IMR-90 (cell line): ENCODE results near the gene FAM111A. TPM values are rescaled to one million over a fixed set of nuclear protein-coding genes. Genes with fewer than 3 reads are reported as not detected.

ENCODE experiments used
- ATAC-seq: fragments of 200-7000 bp; cut with Tn5 transposase; 2 replicates; pipeline ENCODE4 v1.9.1; 2020; ENCODE audit warnings: low read depth, mild to moderate bottlenecking, moderate library complexity
- BruUV-seq: library from RNA; stranded (reverse); fragments of 400-500 nt; replicated peaks from 2 replicates; lab custom pipeline; 2021; lab: Mats Ljungman, UMichigan
- CTCF ChIA-PET: fragments of 300-600 bp; formaldehyde crosslinking; extraction: SDS; loops from one replicate; lab custom pipeline; 2021; ENCODE audit warnings: antibody characterized with exemption; lab: Yijun Ruan, JAX
- POLR2A ChIA-PET: fragments of 300-600 bp; sonication (Branson Sonifier 250); formaldehyde crosslinking; loops from one replicate; lab custom pipeline; 2022; ENCODE audit warnings: antibody characterized with exemption; ENCODE audit not compliant: unreplicated experiment; lab: Charles Lee
- DNase-seq: peaks from one replicate; pipeline ENCODE4 v3.0.0; 2013
- H2AFZ ChIP-seq: replicated peaks from 2 replicates; pipeline ENCODE3; 2013; ENCODE audit warnings: low read length, mild to moderate bottlenecking; ENCODE audit not compliant: poor library complexity
- H2AK5ac ChIP-seq: 2 replicates; pipeline ENCODE4 v1.6.1; 2013; ENCODE audit warnings: low read depth, low read length, inconsistent platforms
- H2AK9ac ChIP-seq: replicated peaks from 2 replicates; pipeline ENCODE3; 2013; ENCODE audit warnings: mild to moderate bottlenecking, low read depth, low read length, moderate library complexity; ENCODE audit not compliant: poor library complexity
- H2BK120ac ChIP-seq: 2 replicates; pipeline ENCODE4 v1.6.1; 2013; ENCODE audit warnings: low read depth, low read length, inconsistent platforms
- H2BK15ac ChIP-seq: 3 replicates; pipeline ENCODE4 v1.6.1; 2013; ENCODE audit warnings: low read depth, low read length, inconsistent platforms
- H2BK20ac ChIP-seq: 2 replicates; pipeline ENCODE4 v1.6.1; 2013; ENCODE audit warnings: low read depth, mild to moderate bottlenecking, inconsistent platforms, low read length, moderate library complexity
- H2BK5ac ChIP-seq: 2 replicates; pipeline ENCODE4 v1.6.1; 2013; ENCODE audit warnings: mild to moderate bottlenecking, low read depth, low read length, inconsistent platforms; ENCODE audit not compliant: poor library complexity, severe bottlenecking
- H3K14ac ChIP-seq: replicated peaks from 2 replicates; pipeline ENCODE4 v1.6.1; 2013; ENCODE audit warnings: low read depth, low read length, inconsistent platforms
- H3K18ac ChIP-seq: 2 replicates; pipeline ENCODE4 v1.6.1; 2013; ENCODE audit warnings: low read depth, low read length, control low read depth
- H3K23ac ChIP-seq: 2 replicates; pipeline ENCODE4 v1.6.1; 2013; ENCODE audit warnings: low read depth, low read length, inconsistent platforms
- H3K27ac ChIP-seq: 2 replicates; pipeline ENCODE4 v1.5.1; 2013; ENCODE audit warnings: mild to moderate bottlenecking, control low read depth, low read length; ENCODE audit not compliant: insufficient read depth
- H3K27me3 ChIP-seq: 2 replicates; pipeline ENCODE4 v1.6.1; 2013; ENCODE audit warnings: low read length; ENCODE audit not compliant: control insufficient read depth, insufficient read depth
- H3K36me3 ChIP-seq: 2 replicates; pipeline ENCODE4 v1.6.1; 2013; ENCODE audit warnings: low read length, mixed read lengths; ENCODE audit not compliant: control insufficient read depth, insufficient read depth
- H3K4ac ChIP-seq: 2 replicates; pipeline ENCODE4 v1.6.1; 2013; ENCODE audit warnings: low read depth, low read length, inconsistent platforms
- H3K4me1 ChIP-seq: 2 replicates; pipeline ENCODE4 v1.6.1; 2013; ENCODE audit warnings: low read length, mixed read lengths; ENCODE audit not compliant: control insufficient read depth, insufficient read depth
- H3K4me2 ChIP-seq: 2 replicates; pipeline ENCODE4 v1.6.1; 2013; ENCODE audit warnings: low read depth, mild to moderate bottlenecking, control low read depth, low read length, moderate library complexity
- H3K4me3 ChIP-seq: 2 replicates; pipeline ENCODE4 v1.5.1; 2013; ENCODE audit warnings: low read depth, mild to moderate bottlenecking, control low read depth, low read length, moderate library complexity; ENCODE audit not compliant: insufficient read depth
- H3K56ac ChIP-seq: 2 replicates; pipeline ENCODE4 v1.6.1; 2013; ENCODE audit warnings: low read length, inconsistent platforms; ENCODE audit not compliant: insufficient read depth; ENCODE audit errors: extremely low read depth
- H3K79me1 ChIP-seq, 2 experiments: 2 replicates each; pipeline ENCODE4 v1.6.1; 2013; ENCODE audit warnings: low read length in 2 of 2, inconsistent platforms in 1 of 2, low read depth in 1 of 2
- H3K9ac ChIP-seq: 2 replicates; pipeline ENCODE4 v1.6.1; 2013; ENCODE audit warnings: low read depth, low read length, control low read depth
- H3K9me1 ChIP-seq: 2 replicates; pipeline ENCODE4 v1.6.1; 2013; ENCODE audit warnings: low read length, inconsistent platforms; ENCODE audit not compliant: insufficient read depth
- H3K9me3 ChIP-seq: 2 replicates; pipeline ENCODE4 v1.6.1; 2013; ENCODE audit warnings: low read length; ENCODE audit not compliant: control insufficient read depth, insufficient read depth
- H4K20me1 ChIP-seq: 2 replicates; pipeline ENCODE4 v1.6.1; 2013; ENCODE audit warnings: low read length, inconsistent platforms; ENCODE audit not compliant: insufficient read depth
- H4K5ac ChIP-seq: 2 replicates; pipeline ENCODE4 v1.6.1; 2013; ENCODE audit warnings: mild to moderate bottlenecking, low read depth, low read length, control low read depth
- H4K8ac ChIP-seq, 2 experiments: 2 replicates each; pipeline ENCODE4 v1.6.1; 2013; ENCODE audit warnings: low read depth in 2 of 2, low read length in 2 of 2, control low read depth in 1 of 2, inconsistent platforms in 1 of 2
- H4K91ac ChIP-seq: 2 replicates; pipeline ENCODE4 v1.6.1; 2013; ENCODE audit warnings: low read depth, low read length, inconsistent platforms; ENCODE audit not compliant: insufficient read depth
- BHLHE40 ChIP-seq: fragments of 150-350 bp; IDR thresholded peaks from 2 replicates; pipeline ENCODE4 v1.6.1; 2016; ENCODE audit warnings: mild to moderate bottlenecking, low read depth, low read length
- CEBPB ChIP-seq: IDR thresholded peaks from 2 replicates; pipeline ENCODE4 v1.6.1; 2012; ENCODE audit warnings: low read depth, low read length, improper control_type of control experiment
- FOS ChIP-seq: fragments of 150-350 bp; IDR thresholded peaks from 2 replicates; pipeline ENCODE4 v1.6.1; 2016; ENCODE audit warnings: low read depth, low read length
- MAFK ChIP-seq: IDR thresholded peaks from 2 replicates; pipeline ENCODE4 v1.6.1; 2012; ENCODE audit warnings: low read depth, low read length, improper control_type of control experiment
- MAZ ChIP-seq: IDR thresholded peaks from 2 replicates; pipeline ENCODE4 v1.6.1; 2012; ENCODE audit warnings: low read depth, mild to moderate bottlenecking, low read length, improper control_type of control experiment, moderate library complexity, borderline replicate concordance
- MXI1 ChIP-seq: IDR thresholded peaks from 2 replicates; pipeline ENCODE4 v1.6.1; 2012; ENCODE audit warnings: low read depth, mild to moderate bottlenecking, low read length, moderate library complexity, borderline replicate concordance
- NFE2L2 ChIP-seq: fragments of 150-350 bp; IDR thresholded peaks from 2 replicates; pipeline ENCODE4 v1.6.1; 2016; ENCODE audit warnings: low read depth, mild to moderate bottlenecking, low read length
- POLR2A ChIP-seq: IDR thresholded peaks from 2 replicates; pipeline ENCODE4 v1.6.1; 2012; ENCODE audit warnings: mild to moderate bottlenecking, low read depth, low read length
- RAD21 ChIP-seq: IDR thresholded peaks from 2 replicates; pipeline ENCODE4 v1.6.1; 2012; ENCODE audit warnings: low read length, improper control_type of control experiment
- RCOR1 ChIP-seq: IDR thresholded peaks from 2 replicates; pipeline ENCODE4 v1.6.1; 2012; ENCODE audit warnings: mild to moderate bottlenecking, low read length, improper control_type of control experiment; ENCODE audit not compliant: insufficient replicate concordance
- RFX5 ChIP-seq: IDR thresholded peaks from 2 replicates; pipeline ENCODE4 v1.8.0; 2012; ENCODE audit warnings: low read depth, mild to moderate bottlenecking, low read length, moderate library complexity
- SMC3 ChIP-seq: fragments of 150-350 bp; IDR thresholded peaks from 2 replicates; pipeline ENCODE4 v1.6.1; 2016; ENCODE audit warnings: low read depth, mild to moderate bottlenecking, antibody characterized with exemption, low read length, moderate library complexity
- whole genome bisulfite sequencing, 2 experiments: methylation state at CpG; one replicate each; pipeline versions ENCODE4 v1.1.5 to v1.1.7; 2013; ENCODE audit warnings: missing lambda C conversion rate in 2 of 2; ENCODE audit not compliant: insufficient read length in 1 of 2; ENCODE audit errors: extremely low coverage in 2 of 2; 5-methylcytosine and 5-hydroxymethylcytosine counted together
- dilution Hi-C: fragments of 300-500 bp; cut with HindIII; formaldehyde crosslinking; loops from one replicate; pipeline ENCODE4 v1.14.3; 2018; ENCODE audit warnings: low sequenced_read_pairs; ENCODE audit not compliant: unreplicated experiment
- in situ Hi-C: fragments of 300-500 bp; cut with MboI; formaldehyde crosslinking; loops from 3 replicates; pipeline ENCODE4 v1.14.3; 2019; ENCODE audit warnings: low sequenced_read_pairs, inconsistent platforms, mixed read lengths
- intact Hi-C: fragments of 100-400 bp; cut with micrococcal nuclease; formaldehyde crosslinking; loops from 2 replicates; pipeline ENCODE4 v1.10.0; 2022
- polyA plus RNA-seq, 3 experiments: library from polyadenylated mRNA; depleted of rRNA; stranded (reverse); fragments of >200 nt; gene quantifications; 2 replicates each; pipeline ENCODE4 v1.2.3, GENCODE V29; 2012; ENCODE audit warnings: low replicate concordance in 1 of 3
- total RNA-seq: library from RNA; depleted of rRNA; stranded (reverse); fragments of >200 nt; gene quantifications from 2 replicates; pipeline ENCODE4 v1.2.3, GENCODE V29; 2012
- TF ChIP-seq, protein P1 (sequence below): fragments of 150-350 bp; IDR thresholded peaks from 2 replicates; pipeline ENCODE4 v1.6.1; 2016; ENCODE audit warnings: low read depth, mild to moderate bottlenecking, low read length, moderate library complexity, borderline replicate concordance
- TF ChIP-seq, protein P2 (sequence below): conservative IDR thresholded peaks from 2 replicates; pipeline ENCODE4 v1.5.1; 2012; ENCODE audit warnings: mild to moderate bottlenecking, low read depth, low read length, improper control_type of control experiment
- TF ChIP-seq, protein P3 (sequence below): fragments of 150-350 bp; IDR thresholded peaks from 2 replicates; pipeline ENCODE4 v1.6.1; 2017; ENCODE audit warnings: mild to moderate bottlenecking, antibody characterized with exemption, low read length, low read depth

FAM111A gene
- total and polyA plus RNA-seq, 2 of the 4 experiments (the other 2 are of a cell fraction), result 19.9 to 36.4 TPM

- intact Hi-C loops (no loop called here), in situ Hi-C loops (no loop called here), dilution Hi-C loops (no loop called here)
- ATAC-seq (peak; percentile 87), DNase-seq (peak; percentile 68)
- no peak overlapping the region for H3K18ac ChIP-seq
- no peak overlapping the region for H2BK15ac ChIP-seq
- no peak overlapping the region for H3K4ac ChIP-seq
- CTCF ChIA-PET, result interaction anchor here (1.4 to 2.1 kb wide), 3 partner anchors 12 to 26 kb away, joined by 3 to 10 read pairs (median 4); partner anchors contain the start of gene DTX4
- no peak overlapping the region for H2AK9ac ChIP-seq
- no peaks in the 10 kb centered on the region for H3K9me3 ChIP-seq
- no peak overlapping the region for H3K27ac ChIP-seq
- no peaks in the 10 kb centered on the region for H3K79me1 ChIP-seq
- H2BK20ac ChIP-seq, result no peak overlapping the region; the same call in 1 of the 2 replicates
- H3K9ac ChIP-seq, result no peak overlapping the region
- H3K4me1 ChIP-seq, result peaks cover 4% of the 10 kb centered on the region; the same call in 1 of the 2 replicates
- no peaks in the 10 kb centered on the region for H3K27me3 ChIP-seq
- no peak overlapping the region for H3K56ac ChIP-seq
- TF ChIP-seq, protein P1, sequence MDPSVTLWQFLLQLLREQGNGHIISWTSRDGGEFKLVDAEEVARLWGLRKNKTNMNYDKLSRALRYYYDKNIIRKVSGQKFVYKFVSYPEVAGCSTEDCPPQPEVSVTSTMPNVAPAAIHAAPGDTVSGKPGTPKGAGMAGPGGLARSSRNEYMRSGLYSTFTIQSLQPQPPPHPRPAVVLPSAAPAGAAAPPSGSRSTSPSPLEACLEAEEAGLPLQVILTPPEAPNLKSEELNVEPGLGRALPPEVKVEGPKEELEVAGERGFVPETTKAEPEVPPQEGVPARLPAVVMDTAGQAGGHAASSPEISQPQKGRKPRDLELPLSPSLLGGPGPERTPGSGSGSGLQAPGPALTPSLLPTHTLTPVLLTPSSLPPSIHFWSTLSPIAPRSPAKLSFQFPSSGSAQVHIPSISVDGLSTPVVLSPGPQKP, result no peak
- no peak for TF ChIP-seq RFX5
- no peak for TF ChIP-seq MXI1
- no peak for TF ChIP-seq MAFK
- no peak for TF ChIP-seq BHLHE40
- no peak for TF ChIP-seq FOS
- no peak for TF ChIP-seq MAZ
- TF ChIP-seq SMC3, result no peak
- TF ChIP-seq RCOR1, result no peak
- TF ChIP-seq, protein P2, sequence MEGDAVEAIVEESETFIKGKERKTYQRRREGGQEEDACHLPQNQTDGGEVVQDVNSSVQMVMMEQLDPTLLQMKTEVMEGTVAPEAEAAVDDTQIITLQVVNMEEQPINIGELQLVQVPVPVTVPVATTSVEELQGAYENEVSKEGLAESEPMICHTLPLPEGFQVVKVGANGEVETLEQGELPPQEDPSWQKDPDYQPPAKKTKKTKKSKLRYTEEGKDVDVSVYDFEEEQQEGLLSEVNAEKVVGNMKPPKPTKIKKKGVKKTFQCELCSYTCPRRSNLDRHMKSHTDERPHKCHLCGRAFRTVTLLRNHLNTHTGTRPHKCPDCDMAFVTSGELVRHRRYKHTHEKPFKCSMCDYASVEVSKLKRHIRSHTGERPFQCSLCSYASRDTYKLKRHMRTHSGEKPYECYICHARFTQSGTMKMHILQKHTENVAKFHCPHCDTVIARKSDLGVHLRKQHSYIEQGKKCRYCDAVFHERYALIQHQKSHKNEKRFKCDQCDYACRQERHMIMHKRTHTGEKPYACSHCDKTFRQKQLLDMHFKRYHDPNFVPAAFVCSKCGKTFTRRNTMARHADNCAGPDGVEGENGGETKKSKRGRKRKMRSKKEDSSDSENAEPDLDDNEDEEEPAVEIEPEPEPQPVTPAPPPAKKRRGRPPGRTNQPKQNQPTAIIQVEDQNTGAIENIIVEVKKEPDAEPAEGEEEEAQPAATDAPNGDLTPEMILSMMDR, result no peak
- TF ChIP-seq, protein P3, sequence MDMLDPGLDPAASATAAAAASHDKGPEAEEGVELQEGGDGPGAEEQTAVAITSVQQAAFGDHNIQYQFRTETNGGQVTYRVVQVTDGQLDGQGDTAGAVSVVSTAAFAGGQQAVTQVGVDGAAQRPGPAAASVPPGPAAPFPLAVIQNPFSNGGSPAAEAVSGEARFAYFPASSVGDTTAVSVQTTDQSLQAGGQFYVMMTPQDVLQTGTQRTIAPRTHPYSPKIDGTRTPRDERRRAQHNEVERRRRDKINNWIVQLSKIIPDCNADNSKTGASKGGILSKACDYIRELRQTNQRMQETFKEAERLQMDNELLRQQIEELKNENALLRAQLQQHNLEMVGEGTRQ, result no peak
- TF ChIP-seq RAD21, result no peak
- TF ChIP-seq NFE2L2, result no peak
- TF ChIP-seq CEBPB, result no peak
- TF ChIP-seq POLR2A, result no peak
- no TSS peak for BruUV-seq
- H3K9me1 ChIP-seq, result peaks cover 8% of the 10 kb centered on the region; the same call in 1 of the 2 replicates
- POLR2A ChIA-PET, result no interaction called here
- H4K8ac ChIP-seq, result peak overlapping the region in 1 of 2 experiments; percentile 4; a peak in 1 of 4 replicates
- H2AK5ac ChIP-seq, result no peak overlapping the region; the same call in 1 of the 2 replicates
- no peaks in the 10 kb centered on the region for H4K20me1 ChIP-seq
- H2BK5ac ChIP-seq, result no peak overlapping the region
- peak overlapping the region; percentile 29; the same call in 1 of the 2 replicates for H3K23ac ChIP-seq
- no peak overlapping the region for H3K4me2 ChIP-seq
- no peak overlapping the region for H4K91ac ChIP-seq
- no peak overlapping the region for H4K5ac ChIP-seq
- no peak overlapping the region for H3K4me3 ChIP-seq
- no peak overlapping the region; the same call in 1 of the 2 replicates for H3K14ac ChIP-seq
- peak overlapping the region; percentile 67 for H2AFZ ChIP-seq
- H3K36me3 ChIP-seq, result peaks cover 42% of the 10 kb centered on the region
- no peak overlapping the region for H2BK120ac ChIP-seq
- WGBS, 2 experiments, result 32% methylated on average over 4 of the region's 9 CpGs; no CpG with 5 or more reads in 1 of the 2 experiments
Measured at GRCh38 chr11:59197991-59198390, 55.3 kb downstream of the FAM111A start.
